C4-2B (cell line): ENCODE measurements around the gene SPAG17.

Experiments
- ZFX ChIP-seq: fragments of 450-650 bp; IDR thresholded peaks from 2 replicates; pipeline ENCODE4 v1.6.1; 2017
- TF ChIP-seq, protein P1 (sequence below): fragments of 450-650 bp; conservative IDR thresholded peaks from 2 replicates; pipeline ENCODE4 v1.5.1; 2017; ENCODE audit warnings: mild to moderate bottlenecking

DNA sequence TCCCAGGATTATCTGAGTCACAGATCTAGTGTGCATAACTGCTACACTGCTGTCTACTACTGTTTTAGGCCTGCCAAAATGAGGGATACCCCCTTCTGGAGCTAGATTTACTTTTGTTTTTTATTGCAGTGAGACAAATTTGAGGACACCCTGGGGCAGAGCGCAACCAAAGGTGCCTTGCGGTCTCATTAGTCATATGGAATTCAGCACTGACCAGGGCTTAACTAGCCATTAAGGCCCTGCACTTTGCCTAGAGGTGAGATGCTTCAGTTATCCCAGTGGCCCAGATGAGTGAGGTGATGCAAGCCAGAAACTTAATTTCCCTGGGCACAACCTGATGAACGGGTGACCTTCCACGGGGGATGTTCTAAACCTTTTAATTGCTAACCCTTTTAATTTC, 998 bp upstream of the SPAG17 start:
- TF ChIP-seq, protein P1, sequence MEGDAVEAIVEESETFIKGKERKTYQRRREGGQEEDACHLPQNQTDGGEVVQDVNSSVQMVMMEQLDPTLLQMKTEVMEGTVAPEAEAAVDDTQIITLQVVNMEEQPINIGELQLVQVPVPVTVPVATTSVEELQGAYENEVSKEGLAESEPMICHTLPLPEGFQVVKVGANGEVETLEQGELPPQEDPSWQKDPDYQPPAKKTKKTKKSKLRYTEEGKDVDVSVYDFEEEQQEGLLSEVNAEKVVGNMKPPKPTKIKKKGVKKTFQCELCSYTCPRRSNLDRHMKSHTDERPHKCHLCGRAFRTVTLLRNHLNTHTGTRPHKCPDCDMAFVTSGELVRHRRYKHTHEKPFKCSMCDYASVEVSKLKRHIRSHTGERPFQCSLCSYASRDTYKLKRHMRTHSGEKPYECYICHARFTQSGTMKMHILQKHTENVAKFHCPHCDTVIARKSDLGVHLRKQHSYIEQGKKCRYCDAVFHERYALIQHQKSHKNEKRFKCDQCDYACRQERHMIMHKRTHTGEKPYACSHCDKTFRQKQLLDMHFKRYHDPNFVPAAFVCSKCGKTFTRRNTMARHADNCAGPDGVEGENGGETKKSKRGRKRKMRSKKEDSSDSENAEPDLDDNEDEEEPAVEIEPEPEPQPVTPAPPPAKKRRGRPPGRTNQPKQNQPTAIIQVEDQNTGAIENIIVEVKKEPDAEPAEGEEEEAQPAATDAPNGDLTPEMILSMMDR: no peak
- no peak for TF ChIP-seq ZFX
